Left lung (tissue), 8 donors: ENCODE data around the gene ESRRB. TPM values are rescaled to one million over a fixed set of nuclear protein-coding genes. Genes with fewer than 3 reads are reported as not detected.

ENCODE experiments used
- polyA plus RNA-seq, 6 donors: library from polyadenylated mRNA; unstranded; fragments of 120-200 nt; gene quantifications; one replicate each; pipeline ENCODE4 v1.2.1, GENCODE V29; 2013; ENCODE audit not compliant: insufficient read length in 6 of 6
- total RNA-seq, 2 donors: library from RNA; stranded (reverse); fragmentation: NEBNext Ultra II Directional; extraction: Animal tissue kit (Norgen Biotek cat#: 25700); gene quantifications; one replicate each; pipeline ENCODE4 v1.2.1, GENCODE V29; 2021
- donor health status: DM: no; HTN: yes; CAD: no.
- donor health status: DM: no; HTN: no; CAD: no.

Gene ESRRB
- total and polyA plus RNA-seq, 8 donors: 0.15 to 0.67 (median 0.40) TPM

Other genes with a start within 250 kb of the ESRRB start
- 10 to 100 TPM; 40.0 to 50.5 TPM for gene GPATCH2L, start 224.2 kb upstream of the ESRRB start, total RNA-seq
- gene GPATCH2L, start 224.2 kb upstream of the ESRRB start, polyA plus RNA-seq: 10 to 100 TPM; 38.9 to 46.3 (median 42.8) TPM